T follicular helper cell (primary cell): ENCODE measurements around the gene KDM5C.
"Not testable (repeated sequence)": the region's sequence is repeated elsewhere in the genome, so short reads cannot be mapped to it uniquely, and the experiment has no call there.

Source experiments
- DNase-seq: peaks from one replicate; pipeline ENCODE4 v3.0.0-alpha.2; 2020; ENCODE audit warnings: low read depth

Gene KDM5C

DNA sequence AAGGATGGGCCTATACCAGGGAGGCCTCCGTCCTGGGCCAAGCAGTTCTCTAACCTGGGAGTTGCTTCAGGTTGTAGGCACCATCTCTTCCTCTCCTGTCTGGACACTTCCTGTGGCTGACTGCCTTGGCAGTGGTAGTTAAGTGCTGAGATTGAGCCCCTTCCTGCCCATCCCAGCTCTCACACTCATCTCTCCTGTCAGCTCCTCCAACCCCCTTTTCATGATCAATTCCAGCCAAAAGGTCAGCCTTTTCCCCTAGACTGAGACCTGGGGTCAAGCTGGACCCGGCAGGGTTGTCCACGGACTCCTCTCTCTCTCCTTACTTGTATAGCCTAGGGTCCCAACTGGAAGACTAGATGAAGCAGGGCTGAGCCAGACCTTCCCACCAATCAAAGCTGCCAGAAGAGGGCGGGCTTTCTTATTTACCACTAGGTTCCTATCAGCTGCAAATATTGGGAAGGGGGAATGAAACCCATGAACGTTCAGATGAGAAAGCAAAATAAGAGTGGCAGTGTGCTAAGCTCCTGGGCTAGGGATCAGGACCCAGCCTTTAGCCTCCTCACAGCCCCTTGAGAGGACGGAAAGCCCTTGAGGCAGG lies 34.5 kb downstream of the KDM5C start:
- no peak for DNase-seq

DNA sequence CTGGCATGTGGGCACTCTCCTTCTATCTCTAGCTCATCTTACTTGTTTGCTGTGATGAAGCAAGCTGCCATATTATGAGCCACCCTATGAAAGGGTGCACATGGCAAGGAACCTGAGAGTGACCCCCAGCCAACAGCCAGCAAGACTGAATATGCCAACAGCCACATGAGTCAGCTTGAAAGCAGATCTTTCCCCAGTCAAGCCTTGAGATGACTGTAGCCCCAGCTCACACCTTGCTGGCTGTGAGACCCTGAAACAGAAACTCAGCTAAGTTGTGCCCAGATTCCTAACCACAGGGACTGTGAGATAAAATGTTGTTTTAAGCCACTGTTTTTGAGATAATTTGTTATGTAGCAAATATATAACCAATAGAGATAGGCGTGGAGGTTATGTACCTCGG lies 36.2 kb downstream of the KDM5C start:
- DNase-seq = no peak

DNA sequence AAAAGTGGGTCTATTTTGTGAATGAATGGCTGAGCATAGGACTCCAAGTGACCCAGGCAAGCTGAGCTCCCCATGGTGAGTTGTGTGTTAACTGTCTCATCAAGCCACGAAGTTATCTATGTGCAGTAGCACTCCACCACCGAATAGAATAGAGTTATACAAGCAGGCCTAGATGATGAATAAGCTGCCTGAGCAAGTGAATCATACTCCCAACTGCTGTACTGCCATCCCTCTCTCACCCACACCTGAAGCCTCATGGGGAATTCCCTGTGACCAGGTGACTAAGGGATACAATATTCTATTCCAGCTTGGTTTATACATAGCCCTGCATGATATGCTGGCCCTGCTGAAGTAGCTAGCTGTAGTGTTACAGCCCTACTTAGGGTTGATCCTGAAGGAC lies 38.7 kb downstream of the KDM5C start:
- DNase-seq = no peak

- no peak for DNase-seq
Observed at GRCh38 chrX:53184836-53185235, 40.2 kb downstream of the KDM5C start.

DNA sequence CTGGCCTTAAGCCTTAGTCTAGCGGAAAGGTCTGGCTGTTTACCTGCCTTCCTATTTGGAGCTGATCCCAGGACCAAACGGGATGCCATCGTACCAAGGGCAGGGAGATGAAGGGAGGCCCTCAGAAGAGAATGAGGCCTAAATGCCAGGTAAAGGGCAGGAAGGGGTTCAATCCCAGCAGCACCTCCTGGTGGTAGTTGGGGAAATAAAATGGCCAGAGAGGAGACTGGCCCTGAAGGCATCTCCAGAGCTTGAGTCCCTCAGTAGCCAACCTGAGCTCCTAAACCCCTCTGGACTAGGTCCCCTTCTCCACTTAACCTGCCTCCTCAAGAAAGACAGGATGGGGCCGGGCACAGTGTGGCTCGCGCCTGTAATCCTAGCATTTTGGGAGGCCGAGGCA lies 53.7 kb downstream of the KDM5C start:
- DNase-seq = no peak

DNA sequence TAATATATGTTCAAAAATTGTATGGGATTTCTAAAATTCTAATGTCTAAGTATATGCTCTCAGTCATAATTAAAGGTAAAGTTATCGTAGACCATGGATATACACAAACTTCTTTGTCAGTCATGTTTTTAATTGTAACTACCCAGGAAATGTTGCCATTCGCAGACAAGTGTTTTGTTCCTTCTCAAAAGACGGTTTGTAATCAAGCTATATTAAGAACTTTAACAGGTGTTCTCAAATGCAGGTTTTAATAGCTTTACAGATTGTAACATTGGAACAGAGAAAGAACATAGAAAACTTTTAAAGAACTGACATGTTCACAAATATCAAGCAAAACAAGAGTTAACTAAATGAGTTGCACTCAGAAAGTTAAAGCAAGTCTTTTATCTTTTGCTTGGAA lies 58.9 kb downstream of the KDM5C start:
- DNase-seq = no peak

- DNase-seq = not testable (repeated sequence)
Observed at GRCh38 chrX:53164566-53164965, 60.4 kb downstream of the KDM5C start.

DNA sequence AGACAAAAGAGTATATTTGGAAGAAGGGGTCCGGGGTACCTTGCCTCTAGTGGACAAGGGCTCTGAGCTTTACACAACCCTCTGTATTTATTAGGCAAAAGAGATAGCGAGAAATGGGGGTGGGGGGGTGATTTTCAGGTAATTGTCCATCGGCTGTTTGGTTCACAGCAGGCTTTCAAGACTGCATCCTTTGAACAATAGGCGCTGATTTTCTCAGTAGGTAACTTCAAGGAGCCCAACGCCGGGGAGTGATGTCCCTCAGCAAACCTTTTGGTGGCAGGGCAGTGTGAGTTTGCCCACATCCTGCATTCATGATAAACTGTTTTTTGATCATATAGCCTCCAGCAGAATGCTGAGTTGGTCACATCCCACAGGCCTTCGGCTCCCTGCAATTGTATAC lies 61.6 kb downstream of the KDM5C start:
- DNase-seq = no peak

DNA sequence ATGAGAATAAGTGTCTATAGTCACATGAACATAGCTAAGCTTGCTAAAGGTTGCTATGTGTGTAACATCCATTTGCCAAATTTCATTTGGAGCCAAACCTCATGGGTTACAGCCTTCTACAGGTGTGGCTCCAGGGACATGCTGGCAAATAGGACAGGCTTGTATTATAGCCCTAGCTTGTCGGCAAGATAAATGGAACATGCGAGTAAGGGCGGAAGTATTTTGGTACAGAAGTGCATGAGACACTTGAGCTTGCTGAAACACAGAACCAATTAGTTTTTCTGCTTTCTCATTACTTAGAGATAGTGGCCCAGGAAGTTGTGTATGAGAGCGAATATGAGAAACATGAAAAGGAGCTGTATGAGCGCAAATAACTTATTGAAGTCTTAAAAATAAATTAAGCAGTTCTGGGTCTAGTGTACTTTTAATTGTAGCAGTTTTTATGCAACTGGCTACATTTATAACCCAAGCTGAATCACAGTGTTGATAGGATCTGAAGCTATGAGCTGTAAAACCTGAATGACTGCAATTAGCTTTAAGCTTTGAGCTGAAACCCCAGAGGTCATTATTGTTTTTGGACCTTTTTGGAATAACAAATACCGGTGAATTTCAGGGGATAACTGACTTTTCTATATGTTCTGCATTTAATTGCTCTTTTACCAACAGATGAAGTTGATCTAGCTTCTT lies 64.6 kb downstream of the KDM5C start:
- DNase-seq = no peak

- DNase-seq = no peak
Observed at GRCh38 chrX:53159184-53159583, 65.8 kb downstream of the KDM5C start.

GRCh38 chrX:53156207-53156596 lies 68.8 kb downstream of the KDM5C start:
- DNase-seq = no peak

DNA sequence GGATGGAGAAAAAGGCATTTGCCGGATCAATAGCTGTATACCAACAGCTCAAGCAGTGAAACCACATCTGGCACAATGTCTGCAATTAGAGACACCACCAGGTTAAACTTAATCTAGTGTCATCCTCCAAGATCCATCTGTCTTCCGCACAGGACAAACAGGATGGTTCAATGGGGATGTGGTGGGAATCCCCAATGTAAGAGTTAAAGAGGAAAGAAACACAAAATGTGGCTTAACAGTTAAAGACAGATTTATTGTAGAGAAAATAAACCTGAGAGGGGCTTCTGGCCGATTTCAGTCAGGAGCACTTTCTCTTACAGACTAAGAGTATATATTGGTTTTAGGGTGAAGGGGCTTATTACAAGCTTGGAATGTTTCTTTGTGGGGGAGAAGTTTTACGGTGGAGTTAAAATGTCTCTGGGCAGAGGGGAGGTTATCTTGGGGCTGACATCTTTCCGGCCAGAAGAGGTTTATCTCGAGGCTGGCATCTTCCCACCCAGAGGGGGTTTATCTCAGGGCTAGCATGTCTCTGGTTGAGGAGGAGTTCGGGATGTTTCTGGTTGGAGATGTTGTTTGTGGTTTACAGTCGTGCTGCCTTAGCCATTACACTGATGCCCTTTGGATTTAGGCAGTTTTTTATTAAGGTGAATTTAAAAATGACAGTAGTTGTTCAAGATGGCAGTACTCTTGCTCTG lies 69.3 kb downstream of the KDM5C start:
- no peak for DNase-seq

- no peak for DNase-seq
Observed at GRCh38 chrX:53153581-53153980, 71.4 kb downstream of the KDM5C start.
